Ishikawa (cell line): ENCODE results near the gene MXD3.

Experiments
- CEBPB ChIP-seq: IDR thresholded peaks from 2 replicates; pipeline ENCODE4 v1.6.1; 2012
- CREB1 ChIP-seq: IDR thresholded peaks from 2 replicates; pipeline ENCODE4 v1.6.1; 2012; ENCODE audit warnings: low read depth
- EGR1 ChIP-seq: IDR thresholded peaks from 2 replicates; pipeline ENCODE4 v1.6.1; 2012
- EP300 ChIP-seq: IDR thresholded peaks from 2 replicates; pipeline ENCODE4 v1.6.1; 2012; ENCODE audit warnings: borderline replicate concordance
- FOXM1 ChIP-seq: IDR thresholded peaks from 2 replicates; pipeline ENCODE4 v1.6.1; 2012; ENCODE audit warnings: low read depth, borderline replicate concordance
- MAX ChIP-seq: IDR thresholded peaks from 2 replicates; pipeline ENCODE4 v1.6.1; 2012
- NFIC ChIP-seq: IDR thresholded peaks from 2 replicates; pipeline ENCODE4 v1.6.1; 2012
- RAD21 ChIP-seq: IDR thresholded peaks from 2 replicates; pipeline ENCODE4 v1.6.1; 2012; ENCODE audit warnings: low read depth
- TAF1 ChIP-seq: IDR thresholded peaks from 2 replicates; pipeline ENCODE4 v1.6.1; 2012; ENCODE audit warnings: low read depth, mild to moderate bottlenecking
- TCF12 ChIP-seq: IDR thresholded peaks from 2 replicates; pipeline ENCODE4 v1.6.1; 2012; ENCODE audit warnings: low read depth
- TEAD4 ChIP-seq: IDR thresholded peaks from 2 replicates; pipeline ENCODE4 v1.6.1; 2012
- YY1 ChIP-seq: IDR thresholded peaks from 2 replicates; pipeline ENCODE4 v1.6.1; 2012; ENCODE audit warnings: low read depth
- ZBTB7A ChIP-seq: IDR thresholded peaks from 2 replicates; pipeline ENCODE4 v1.6.1; 2012; ENCODE audit warnings: low read depth
- TF ChIP-seq, protein P1 (sequence below): IDR thresholded peaks from 2 replicates; pipeline ENCODE4 v1.6.1; 2012; ENCODE audit warnings: low read depth, mild to moderate bottlenecking
- TF ChIP-seq, protein P2 (sequence below): IDR thresholded peaks from 2 replicates; pipeline ENCODE4 v1.6.1; 2012

Gene MXD3

GRCh38 chr5:177329883-177330282, 18.2 kb upstream of the MXD3 start:
- TF ChIP-seq RAD21: no peak

GRCh38 chr5:177328545-177329231, 17.0 kb upstream of the MXD3 start:
- TF ChIP-seq NFIC: no peak
- no peak for TF ChIP-seq EGR1
- TF ChIP-seq TEAD4: no peak
- no peak for TF ChIP-seq TAF1
- no peak for TF ChIP-seq MAX
- TF ChIP-seq YY1: no peak
- no peak for TF ChIP-seq EP300
- TF ChIP-seq CREB1: no peak
- TF ChIP-seq TCF12: no peak
- no peak for TF ChIP-seq CEBPB
- TF ChIP-seq FOXM1: no peak
- TF ChIP-seq, protein P1, sequence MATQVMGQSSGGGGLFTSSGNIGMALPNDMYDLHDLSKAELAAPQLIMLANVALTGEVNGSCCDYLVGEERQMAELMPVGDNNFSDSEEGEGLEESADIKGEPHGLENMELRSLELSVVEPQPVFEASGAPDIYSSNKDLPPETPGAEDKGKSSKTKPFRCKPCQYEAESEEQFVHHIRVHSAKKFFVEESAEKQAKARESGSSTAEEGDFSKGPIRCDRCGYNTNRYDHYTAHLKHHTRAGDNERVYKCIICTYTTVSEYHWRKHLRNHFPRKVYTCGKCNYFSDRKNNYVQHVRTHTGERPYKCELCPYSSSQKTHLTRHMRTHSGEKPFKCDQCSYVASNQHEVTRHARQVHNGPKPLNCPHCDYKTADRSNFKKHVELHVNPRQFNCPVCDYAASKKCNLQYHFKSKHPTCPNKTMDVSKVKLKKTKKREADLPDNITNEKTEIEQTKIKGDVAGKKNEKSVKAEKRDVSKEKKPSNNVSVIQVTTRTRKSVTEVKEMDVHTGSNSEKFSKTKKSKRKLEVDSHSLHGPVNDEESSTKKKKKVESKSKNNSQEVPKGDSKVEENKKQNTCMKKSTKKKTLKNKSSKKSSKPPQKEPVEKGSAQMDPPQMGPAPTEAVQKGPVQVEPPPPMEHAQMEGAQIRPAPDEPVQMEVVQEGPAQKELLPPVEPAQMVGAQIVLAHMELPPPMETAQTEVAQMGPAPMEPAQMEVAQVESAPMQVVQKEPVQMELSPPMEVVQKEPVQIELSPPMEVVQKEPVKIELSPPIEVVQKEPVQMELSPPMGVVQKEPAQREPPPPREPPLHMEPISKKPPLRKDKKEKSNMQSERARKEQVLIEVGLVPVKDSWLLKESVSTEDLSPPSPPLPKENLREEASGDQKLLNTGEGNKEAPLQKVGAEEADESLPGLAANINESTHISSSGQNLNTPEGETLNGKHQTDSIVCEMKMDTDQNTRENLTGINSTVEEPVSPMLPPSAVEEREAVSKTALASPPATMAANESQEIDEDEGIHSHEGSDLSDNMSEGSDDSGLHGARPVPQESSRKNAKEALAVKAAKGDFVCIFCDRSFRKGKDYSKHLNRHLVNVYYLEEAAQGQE: no peak
- no peak for TF ChIP-seq RAD21
- TF ChIP-seq ZBTB7A: no peak
- TF ChIP-seq, protein P2, sequence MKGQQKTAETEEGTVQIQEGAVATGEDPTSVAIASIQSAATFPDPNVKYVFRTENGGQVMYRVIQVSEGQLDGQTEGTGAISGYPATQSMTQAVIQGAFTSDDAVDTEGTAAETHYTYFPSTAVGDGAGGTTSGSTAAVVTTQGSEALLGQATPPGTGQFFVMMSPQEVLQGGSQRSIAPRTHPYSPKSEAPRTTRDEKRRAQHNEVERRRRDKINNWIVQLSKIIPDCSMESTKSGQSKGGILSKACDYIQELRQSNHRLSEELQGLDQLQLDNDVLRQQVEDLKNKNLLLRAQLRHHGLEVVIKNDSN: no peak

- no peak for TF ChIP-seq EGR1
- TF ChIP-seq TAF1: no peak
- TF ChIP-seq TCF12: no peak
- no peak for TF ChIP-seq EP300
- no peak for TF ChIP-seq CEBPB
- TF ChIP-seq, protein P1: no peak
- no peak for TF ChIP-seq CREB1
Measured at GRCh38 chr5:177327539-177328522, 16.1 kb upstream of the MXD3 start.

GRCh38 chr5:177325868-177326381, 14.2 kb upstream of the MXD3 start:
- TF ChIP-seq, protein P2: no peak
- TF ChIP-seq EGR1 (no peak), CREB1 (no peak), RAD21 (no peak), ZBTB7A (no peak)

- TF ChIP-seq NFIC: no peak
Measured at GRCh38 chr5:177320879-177321278, 9.2 kb upstream of the MXD3 start.

- TF ChIP-seq RAD21 (no peak), FOXM1 (no peak), NFIC (no peak), CREB1 (no peak)
Measured at GRCh38 chr5:177319913-177320588, 8.4 kb upstream of the MXD3 start.
